NK-92 (cell line): ENCODE data around the gene TSPAN18.

Experiments
- DNase-seq: peaks from one replicate; lab custom pipeline; 2025; ENCODE audit not compliant: unreplicated experiment; lab: John Stamatoyannopoulos, UW

The TSPAN18 gene

DNA sequence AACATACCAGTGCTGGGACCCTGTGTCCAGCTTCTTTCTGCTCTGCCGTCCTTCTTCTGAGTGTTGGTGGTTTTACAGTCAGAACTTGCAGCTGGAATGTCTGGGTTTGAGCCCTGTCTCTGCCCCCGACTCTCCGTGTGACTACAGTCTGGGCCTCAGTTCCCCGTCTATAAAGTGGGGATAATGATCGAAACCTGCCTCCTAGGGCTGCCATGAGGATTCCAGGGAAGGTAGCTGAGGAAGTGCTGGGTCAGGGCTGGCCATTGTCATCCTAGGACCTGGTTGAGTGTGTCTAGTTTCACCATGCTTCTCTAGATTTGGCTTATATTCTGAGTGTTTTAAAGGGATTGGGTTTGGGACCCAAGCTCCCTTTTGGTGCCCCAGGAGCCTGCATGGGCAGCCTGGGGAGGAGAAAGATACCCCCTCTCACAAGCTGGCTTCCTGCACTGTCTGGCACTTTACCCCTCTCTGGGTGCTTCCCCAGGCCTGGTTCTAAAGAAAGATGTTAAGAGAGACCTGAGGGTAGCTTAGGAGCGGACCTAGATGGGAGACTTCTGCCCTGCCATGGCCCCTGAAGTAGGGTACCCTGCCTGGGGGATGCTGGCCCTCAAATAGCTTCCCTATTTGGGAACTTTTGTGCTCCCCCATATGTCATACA is 49.9 kb downstream of the TSPAN18 start:
- no peak for DNase-seq

DNA sequence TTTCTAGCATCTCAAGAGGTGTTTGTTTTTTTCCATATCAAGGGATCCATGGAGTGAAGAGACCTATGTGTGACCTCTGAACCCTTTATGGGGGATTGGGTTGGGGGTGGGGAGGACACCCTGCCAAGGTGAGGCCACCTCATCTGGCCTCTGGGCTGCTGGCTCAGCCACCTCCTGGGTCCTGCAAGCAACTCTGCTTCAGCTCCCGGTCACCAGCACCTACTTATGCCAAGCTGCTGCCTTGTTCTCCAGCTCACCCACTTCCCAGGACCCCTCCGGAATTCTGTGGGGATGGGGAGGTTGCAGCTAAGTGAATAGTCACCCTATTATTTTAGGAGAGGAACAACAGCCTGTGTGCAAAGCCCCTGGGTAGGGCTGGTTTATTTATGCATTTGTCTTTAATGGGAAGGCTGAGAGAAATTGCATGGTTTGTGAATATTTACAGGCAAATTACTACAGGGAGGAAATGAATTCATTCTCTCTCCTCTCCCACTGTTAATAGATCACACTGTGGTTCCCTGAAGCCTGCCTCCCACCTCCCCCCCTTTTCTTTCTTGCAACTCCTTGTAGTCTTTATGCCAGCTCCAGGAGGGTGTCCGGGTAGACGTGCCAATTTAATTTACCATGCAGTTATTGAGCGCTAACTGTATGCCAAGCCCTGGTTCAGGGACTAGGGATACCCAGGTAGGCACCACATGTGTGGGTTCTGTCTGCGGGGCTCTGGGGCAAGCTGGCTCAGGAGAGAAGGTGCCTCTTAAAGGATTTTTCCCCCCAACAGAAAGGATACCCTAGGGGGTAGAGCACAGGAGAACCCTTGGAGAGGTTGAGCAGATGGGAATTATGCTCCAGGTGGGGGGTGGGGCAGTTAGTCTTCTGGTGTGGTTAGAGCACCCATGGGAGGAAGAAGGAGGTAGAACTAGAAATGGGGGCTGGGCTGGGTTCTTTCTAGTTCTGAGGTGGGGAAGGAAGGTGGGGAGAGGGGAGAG is 50.7 kb downstream of the TSPAN18 start:
- no peak for DNase-seq

DNA sequence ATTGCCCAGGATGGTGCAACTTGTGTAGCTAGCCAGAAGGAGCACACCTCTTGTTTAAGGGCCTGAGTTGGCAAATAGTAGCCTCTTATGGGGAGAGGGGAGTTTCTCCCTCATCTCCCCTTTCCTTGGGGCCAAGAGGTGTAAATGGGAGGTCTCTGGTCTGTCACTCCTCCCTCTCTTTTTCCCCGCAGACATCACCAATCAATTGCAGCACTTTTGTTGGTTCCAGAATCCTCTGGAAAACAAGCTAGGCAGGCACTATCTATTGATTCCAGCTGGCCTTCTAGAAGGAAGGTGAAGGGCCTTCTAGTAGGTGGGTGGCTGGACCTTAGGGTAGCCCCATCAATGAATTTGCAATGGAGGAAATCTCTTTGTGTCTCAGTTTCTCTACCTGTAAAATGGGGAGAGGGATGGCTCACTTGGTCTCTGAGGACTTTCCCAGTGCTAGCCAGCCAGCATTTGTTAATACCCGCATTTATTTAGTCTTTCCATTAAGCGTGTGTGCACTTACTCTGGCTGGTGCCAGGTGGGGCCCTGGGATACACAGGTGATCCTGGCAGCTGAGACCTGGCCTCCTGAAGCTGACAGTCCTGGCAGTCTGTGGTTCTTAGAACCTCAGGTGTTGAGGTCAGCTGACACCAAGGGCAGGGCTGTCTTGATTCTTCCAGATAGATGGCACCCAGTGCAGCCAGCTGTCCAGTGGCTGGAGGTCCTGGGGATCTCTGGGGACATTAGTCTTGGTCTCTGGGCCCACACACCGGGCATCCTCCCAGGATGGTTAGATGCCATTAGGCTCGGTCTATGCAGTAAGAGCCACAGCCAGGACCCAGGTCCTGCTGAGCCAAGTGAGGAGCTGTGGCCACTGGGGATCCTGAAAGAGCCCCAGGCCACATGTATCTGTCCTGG is 51.7 kb downstream of the TSPAN18 start:
- DNase-seq, result no peak

DNA sequence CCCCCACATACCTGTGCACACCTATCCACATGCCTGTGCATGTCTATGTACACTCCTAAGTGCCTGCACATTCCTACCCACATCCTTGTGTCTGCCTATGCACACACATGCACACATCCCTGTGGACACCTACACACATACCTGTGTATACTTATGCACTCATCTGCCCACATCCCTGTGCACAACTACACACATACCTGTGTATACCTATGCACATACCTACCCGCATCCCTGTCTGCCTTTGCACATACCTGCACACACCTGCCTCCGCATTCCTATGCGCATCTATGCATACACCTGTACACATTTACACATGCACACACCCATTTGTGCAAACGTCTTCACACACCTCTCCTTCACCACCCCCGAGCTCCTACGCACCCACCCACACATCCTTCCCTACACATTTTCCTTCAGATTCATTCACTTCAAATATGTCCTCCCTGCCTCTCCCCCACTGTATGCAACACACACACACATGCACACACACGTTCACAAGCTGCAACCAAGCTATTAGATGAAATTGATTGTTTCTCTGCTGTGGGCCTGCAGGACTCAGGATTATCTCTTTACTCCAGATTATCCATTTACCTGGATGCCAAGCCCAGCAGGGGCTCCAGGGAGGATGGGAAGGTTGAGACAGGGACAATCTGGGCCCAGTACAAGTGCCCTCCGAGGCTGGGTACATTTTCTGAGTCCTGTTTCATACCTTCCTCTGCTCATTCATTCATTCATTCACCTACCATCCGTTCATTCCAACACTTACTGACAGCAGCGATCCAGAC is 53.2 kb downstream of the TSPAN18 start:
- no peak for DNase-seq

DNA sequence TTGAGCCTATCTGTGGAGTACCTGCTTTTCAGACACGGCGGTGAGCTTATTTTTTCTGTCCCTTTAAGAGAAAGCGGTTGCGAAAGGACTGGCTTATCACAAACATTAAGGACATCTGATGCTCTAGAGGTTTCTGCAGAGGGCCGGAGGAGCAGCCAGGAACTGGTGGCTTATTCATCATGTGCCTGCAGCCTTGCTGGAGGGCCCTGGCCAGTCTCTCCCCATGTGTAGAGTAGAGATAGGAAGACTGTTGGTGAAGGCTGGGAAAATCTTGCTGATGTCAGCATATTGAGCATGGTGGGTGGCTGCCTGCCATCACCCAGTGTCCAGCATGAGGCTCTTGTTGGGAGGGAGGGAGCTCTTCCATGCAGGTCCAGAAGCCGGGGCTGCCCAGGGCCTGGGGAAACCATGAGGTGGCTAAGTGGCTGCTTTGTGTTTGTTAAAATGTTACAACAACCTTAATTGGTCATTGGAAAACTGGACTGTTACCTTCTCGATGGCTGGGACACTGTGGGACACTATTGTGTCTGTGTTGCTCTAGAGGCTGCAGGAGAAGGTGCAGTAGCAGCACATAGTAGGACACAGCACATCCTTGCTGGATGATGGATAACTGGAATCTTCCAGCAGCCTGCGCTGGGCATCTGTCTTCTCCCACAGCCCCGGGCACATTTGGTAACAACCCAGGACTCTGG is 54.3 kb downstream of the TSPAN18 start:
- no peak for DNase-seq

DNA sequence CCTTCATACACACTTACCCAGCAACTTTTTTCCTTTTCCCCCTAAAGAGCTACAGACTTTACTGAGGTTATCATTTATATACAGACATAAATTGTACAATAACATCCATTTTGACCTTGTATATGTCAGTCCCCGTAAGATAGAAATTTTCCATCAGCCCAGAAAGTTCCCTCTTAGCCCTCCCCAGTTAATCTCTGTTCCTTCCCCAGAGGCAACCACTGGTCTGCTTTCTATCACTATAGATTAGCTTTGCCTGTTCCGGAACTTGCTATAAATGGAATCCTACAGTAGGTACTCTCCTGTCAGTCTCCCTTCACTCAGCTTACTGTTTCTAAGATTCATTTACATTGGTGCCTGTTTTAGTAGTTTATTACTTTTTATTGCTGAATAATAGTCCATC is 54.9 kb downstream of the TSPAN18 start:
- DNase-seq, result no peak

DNA sequence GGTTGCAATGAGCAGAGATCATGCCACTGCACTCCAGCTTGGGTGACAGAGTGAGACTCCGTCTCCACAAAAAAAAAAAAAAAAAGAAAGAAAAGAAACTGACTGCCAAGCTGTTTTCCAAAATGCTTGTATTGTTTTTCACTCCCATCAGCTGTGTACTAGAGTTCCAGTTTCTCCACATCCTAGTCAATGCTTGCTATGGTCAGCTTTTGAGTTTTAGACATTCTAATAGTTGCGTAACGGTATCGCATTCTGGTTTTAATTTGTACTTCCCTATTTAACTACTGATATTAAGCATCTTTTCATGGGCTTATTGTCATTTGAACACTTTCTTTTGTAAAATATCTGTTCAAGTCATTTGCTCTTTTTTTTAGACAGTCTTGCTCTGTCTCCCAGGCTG is 55.7 kb downstream of the TSPAN18 start:
- no peak for DNase-seq

DNA sequence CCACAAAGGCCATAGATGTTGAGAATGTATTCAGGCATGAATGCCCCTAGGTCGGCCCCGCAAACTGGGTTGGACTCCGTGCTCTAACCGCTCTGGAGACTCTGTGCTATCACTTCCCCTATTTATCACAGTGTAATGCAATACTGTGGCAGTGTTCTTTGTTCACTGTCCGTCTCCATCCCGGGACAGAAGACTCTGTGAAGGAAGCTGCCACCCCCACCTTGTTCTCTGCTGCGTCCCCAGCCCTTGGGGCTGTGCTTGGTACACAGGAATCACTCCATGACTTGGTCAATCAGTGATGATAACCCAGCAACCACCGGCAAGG is 57.6 kb downstream of the TSPAN18 start:
- no peak for DNase-seq

DNA sequence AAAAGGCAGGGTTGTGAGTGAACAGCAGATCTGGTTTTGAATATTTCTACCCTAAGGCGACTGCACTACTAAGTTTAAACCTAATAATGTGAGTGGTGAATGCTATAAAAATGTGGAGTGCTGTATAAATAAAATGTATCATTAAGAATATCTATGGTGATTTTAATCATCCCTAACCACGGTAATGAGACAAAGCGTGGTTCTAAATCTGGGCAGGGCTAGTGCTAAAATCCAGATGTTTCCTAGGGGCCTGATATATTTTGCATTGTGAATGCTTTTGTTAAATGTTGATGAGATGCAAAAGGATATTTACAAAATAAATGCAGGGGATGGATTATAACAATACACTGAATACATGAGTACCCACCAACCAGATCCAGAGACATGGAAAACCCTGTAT is 58.1 kb downstream of the TSPAN18 start:
- DNase-seq, result no peak

DNA sequence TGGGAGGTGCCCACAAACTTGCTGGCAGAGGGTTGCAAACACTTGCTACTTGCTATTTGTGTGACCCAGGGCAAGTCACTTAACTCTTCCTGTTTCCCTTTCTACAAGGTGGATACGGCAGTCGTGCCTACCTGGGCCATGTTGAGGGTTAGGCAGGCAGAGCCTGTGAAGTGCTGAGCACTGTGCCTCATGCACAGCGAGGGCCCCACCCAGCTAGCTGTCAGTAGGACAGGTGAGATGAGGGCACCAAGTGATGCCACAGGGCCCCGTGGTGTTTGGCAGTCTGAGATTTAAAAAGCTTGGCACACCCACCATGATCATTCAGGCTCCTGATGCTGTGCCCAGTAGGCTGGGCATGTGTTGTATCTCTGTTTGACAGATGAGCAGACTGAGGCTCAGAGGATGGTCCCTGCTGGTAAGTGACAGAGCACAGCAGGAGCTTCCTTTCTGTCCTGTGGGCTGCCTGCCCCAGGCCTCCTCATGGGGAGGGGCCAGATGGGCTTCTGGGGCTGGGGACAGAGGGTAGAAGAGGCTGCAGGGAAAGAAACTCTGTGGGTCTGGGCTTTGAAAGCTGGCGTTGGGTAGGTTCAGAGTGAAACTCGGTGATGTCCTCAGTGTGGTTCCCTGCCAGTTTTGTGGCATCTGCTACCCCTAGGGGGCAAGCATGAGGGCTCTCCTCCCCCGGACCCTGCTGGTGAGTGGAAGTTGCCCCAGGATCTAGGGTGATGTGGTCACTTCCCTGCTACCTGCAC is 59.3 kb downstream of the TSPAN18 start:
- no peak for DNase-seq

DNA sequence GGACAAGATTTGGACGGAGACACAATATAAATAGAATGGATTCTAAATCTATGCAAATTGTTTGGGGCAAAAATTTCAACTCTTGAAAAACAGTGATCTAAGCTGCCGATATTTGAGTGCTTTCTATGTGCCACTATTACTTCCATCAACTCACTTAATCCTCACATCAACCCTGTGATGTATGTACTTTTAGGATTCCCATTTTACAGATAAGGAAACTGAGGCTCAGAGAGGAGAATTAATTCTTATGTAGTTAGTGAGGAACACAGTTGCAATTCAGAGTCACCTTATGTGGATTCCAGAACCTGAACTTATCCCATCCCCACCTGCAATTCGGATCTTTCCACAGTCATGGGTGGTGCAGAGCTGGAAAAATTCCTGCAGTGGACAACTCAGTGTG is 60.3 kb downstream of the TSPAN18 start:
- DNase-seq, result no peak

DNA sequence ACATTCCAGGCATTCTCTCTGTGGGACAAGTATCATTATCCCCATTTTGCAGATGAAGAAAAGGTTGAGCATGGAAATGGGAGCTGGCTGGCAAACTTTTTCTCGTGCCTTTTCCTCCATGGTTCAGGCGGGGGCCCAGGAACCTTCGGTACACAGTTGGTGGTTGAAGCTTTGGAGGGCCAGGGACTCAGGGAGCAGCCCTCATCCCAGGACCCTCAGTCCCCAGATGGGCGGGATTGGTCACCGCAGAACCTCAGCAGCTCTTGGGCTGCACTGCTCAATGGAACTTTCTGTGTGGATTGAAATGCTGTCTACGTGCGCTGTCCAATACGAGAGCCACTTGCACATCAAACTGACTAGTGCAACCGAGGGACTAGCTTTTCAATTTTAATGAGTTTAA is 61.2 kb downstream of the TSPAN18 start:
- DNase-seq, result no peak

DNA sequence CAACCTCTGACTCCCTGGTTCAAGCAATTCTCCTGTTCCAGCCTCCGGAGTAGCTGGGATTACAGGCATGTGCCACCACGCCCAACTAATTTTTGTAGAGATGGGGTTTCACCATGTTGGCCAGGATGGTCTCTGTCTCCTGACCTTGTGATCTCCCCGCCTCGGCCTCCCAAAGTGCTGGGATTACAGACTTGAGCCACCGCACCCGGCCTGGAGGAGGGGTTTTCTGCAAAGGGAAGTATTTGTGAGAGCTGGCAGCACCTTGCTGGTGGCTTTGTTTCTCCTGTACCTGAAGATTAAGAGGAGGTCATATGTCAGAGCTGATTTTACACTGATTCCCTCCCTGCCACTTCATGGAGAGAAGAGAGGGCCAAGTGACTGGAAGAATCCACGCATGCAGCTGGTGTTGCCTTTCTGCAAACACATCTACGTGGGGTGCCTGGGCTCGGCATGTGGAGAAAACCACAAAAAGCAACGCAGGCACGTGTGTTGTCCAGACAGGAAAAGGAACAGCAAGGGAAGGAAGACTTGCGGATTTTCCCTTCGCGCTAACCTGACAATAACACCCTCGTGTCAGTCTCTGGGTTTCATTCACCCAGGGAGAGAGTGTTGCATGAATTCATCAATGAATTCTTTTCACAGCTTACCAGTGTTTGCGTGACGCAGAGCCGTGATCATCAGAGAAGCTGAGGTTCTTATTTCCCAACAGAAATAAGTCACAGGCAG is 61.9 kb downstream of the TSPAN18 start:
- DNase-seq, result no peak

DNA sequence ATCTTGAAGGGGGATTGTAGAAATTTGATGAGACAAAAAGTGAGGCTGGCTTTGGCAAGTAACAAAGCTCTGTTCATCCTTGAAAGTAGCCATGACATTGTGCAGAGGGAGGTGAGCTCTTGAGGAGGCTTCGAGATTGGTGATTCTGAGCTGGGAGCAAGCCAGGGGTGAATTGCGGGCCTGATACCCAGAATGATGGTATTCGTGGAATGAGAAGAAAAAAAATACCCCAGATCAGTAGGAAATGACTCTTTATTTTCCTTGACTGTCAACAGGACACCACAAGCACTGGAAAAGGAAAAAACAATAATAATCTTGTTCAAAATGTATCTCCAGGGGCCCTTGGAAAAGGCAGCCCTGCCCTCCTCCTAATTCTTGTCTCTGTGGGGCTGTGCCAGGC is 62.7 kb downstream of the TSPAN18 start:
- DNase-seq, result no peak

DNA sequence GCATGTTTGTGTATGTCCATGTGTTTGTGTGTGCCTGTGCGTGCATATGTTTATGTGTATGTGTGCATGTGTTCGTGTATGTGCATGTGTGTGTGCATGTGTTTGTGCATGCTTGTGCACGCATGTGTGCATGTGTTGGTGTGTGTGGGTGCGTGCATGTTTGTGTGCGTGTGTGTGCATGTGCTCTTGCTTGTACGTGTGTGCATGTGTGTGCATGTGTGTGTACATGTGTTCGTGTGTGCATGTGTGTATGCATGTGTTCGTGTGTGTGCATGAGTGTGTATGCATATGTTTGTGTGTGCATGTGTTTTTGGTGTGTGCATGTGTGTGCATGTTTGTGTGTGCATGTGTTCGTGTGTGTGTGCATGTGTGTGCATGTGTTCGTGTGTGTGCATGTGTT is 63.4 kb downstream of the TSPAN18 start:
- DNase-seq, result no peak

DNA sequence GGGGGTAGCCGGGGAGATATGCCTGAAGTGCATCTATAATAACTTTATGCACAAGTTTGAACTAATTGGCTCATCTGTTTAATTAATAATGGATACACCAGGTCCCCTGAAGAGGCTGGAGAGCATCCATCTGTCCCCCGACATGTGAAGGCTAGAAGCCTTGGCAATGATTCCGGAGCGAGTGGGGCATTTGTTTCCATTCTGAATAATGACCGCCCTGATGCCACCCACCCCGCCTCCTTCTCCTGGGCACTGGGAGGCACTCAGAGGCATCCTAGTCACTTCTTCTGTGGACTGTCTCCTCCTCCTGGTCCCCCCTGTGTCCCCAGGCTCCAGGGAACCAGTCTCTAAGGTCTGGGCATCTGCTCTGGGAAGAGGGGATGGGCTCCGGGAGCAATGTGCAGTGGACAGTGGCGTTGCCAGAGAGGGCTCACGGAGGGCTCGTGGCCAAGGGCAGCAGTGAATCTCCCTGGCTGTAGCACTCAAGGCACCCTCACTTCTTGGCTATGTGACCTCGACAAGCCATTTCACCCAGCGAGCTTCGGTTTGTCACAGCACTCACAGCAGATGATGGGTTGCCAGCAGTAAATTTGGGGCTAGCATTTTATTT is 64.7 kb downstream of the TSPAN18 start:
- no peak for DNase-seq

DNA sequence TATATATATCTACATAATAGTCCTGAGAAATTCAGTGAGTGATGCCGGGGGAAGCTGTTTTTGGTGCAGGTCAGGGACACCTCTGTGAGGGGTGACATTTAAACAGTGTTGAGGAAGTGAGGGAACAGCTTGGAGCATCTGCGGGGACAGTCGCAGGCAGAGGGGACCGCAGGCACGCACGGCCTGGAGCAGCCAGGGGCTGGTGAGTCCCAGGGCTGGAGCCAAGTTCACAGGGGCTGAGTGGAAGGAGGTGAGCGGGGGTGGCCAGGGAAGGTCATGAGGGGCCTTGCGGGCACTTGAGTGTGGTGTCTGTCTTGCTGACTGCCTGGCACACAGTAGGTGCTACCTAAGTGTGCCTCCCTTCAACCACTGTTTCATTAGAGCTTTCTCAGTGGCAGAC is 65.4 kb downstream of the TSPAN18 start:
- no peak for DNase-seq

DNA sequence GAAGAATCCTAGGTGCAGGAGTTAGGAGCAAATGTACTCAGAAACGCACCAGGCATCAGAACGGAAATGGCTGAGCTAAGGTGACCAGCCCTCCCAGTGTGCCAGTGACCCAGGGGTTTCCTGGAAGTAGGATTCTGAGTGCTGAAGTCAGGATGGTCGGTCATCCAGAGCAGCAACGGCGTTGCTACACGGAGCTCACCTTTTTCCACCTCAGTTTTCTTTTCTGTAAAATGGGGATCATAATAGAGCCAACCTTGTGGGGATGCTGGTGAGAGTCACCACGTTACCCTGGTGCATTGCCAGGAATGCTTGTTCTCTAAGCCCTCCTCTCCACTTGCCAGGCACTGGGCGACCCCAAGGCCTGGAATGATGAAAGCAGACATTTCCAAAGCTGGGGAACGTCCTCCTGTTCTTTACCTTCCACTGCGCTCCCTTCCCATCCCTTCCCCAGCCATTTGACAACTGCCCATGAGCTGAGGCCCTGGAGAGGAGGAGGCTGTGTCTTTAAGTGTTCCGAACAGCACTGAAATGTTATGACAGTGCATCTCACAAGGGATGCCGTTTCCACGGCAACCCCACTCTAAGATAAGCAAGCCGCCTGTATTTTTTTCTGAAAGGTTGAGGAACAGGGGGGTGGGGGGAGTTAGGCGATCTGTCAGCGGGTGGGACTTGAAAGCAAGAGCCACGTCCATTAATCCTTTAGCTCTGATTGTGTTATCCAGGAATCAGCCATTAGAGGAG is 66.8 kb downstream of the TSPAN18 start:
- no peak for DNase-seq
